NCI-H2107 (cell line): ENCODE data around the gene CDC42EP2.

Experiments used
- DNase-seq: peaks from one replicate; lab custom pipeline; 2025; lab: John Stamatoyannopoulos, UW

Gene CDC42EP2

GRCh38 chr11:65314501-65315203, at the start of gene CDC42EP2:
CDC42EP2 (plus strand) TSS chr11:65314866; CDS start chr11:65320899, 6,033 bp downstream.
- DNase-seq = no peak

GRCh38 chr11:65266210-65266609, 48.5 kb upstream of the CDC42EP2 start:
- no peak for DNase-seq

GRCh38 chr11:65274735-65275682, 39.7 kb upstream of the CDC42EP2 start:
- no peak for DNase-seq

- no peak for DNase-seq
Measured at GRCh38 chr11:65275906-65276305, 38.8 kb upstream of the CDC42EP2 start.

GRCh38 chr11:65277631-65278277, 36.9 kb upstream of the CDC42EP2 start:
- no peak for DNase-seq

GRCh38 chr11:65278356-65278755, 36.3 kb upstream of the CDC42EP2 start:
- no peak for DNase-seq

- DNase-seq = no peak
Measured at GRCh38 chr11:65279279-65279678, 35.4 kb upstream of the CDC42EP2 start.

- DNase-seq = no peak
Measured at GRCh38 chr11:65279741-65280440, 34.8 kb upstream of the CDC42EP2 start.

- DNase-seq = no peak
Measured at GRCh38 chr11:65280646-65281045, 34.0 kb upstream of the CDC42EP2 start.

GRCh38 chr11:65286686-65287085, 28.0 kb upstream of the CDC42EP2 start:
- DNase-seq = no peak

- no peak for DNase-seq
Measured at GRCh38 chr11:65287601-65288000, 27.1 kb upstream of the CDC42EP2 start.

GRCh38 chr11:65288706-65289536, 25.7 kb upstream of the CDC42EP2 start:
- no peak for DNase-seq

GRCh38 chr11:65290448-65291165, 24.1 kb upstream of the CDC42EP2 start:
- no peak for DNase-seq

- DNase-seq = no peak
Measured at GRCh38 chr11:65291613-65292012, 23.1 kb upstream of the CDC42EP2 start.

- no peak for DNase-seq
Measured at GRCh38 chr11:65292890-65293289, 21.8 kb upstream of the CDC42EP2 start.

GRCh38 chr11:65293909-65294381, 20.7 kb upstream of the CDC42EP2 start:
- DNase-seq = no peak

- DNase-seq = no peak
Measured at GRCh38 chr11:65295001-65295400, 19.7 kb upstream of the CDC42EP2 start.

- no peak for DNase-seq
Measured at GRCh38 chr11:65295571-65296341, 18.9 kb upstream of the CDC42EP2 start.

GRCh38 chr11:65297026-65297672, 17.5 kb upstream of the CDC42EP2 start:
- no peak for DNase-seq
